ENCODE results near the gene CST7. TPM values are rescaled to one million over a fixed set of nuclear protein-coding genes. Genes with fewer than 3 reads are reported as not detected.

CST7 gene
- total RNA-seq, 1 donor from 2014 or later, result not detected

- no peak for DNase-seq (ENCODE audit: extremely low read depth, low read depth, low spot score)
Measured at GRCh38 chr20:24962510-24962909, 13.4 kb downstream of the CST7 start.

GRCh38 chr20:24963672-24964505 lies 14.8 kb downstream of the CST7 start:
- DNase-seq (ENCODE audit: extremely low read depth, low read depth, low spot score), result no peak

- no peak for DNase-seq (ENCODE audit: extremely low read depth, low read depth, low spot score)
Measured at GRCh38 chr20:24964506-24964840, 15.4 kb downstream of the CST7 start.

GRCh38 chr20:24965065-24965919 lies 16.2 kb downstream of the CST7 start:
- no peak for DNase-seq (ENCODE audit: extremely low read depth, low read depth, low spot score)

GRCh38 chr20:24966317-24967012 lies 17.4 kb downstream of the CST7 start:
- DNase-seq (ENCODE audit: extremely low read depth, low read depth, low spot score), result no peak

- no peak for DNase-seq (ENCODE audit: extremely low read depth, low read depth, low spot score)
Measured at GRCh38 chr20:24968278-24968800, 19.3 kb downstream of the CST7 start.

GRCh38 chr20:24969186-24970029 lies 20.3 kb downstream of the CST7 start:
- DNase-seq (ENCODE audit: extremely low read depth, low read depth, low spot score), result no peak

- DNase-seq (ENCODE audit: extremely low read depth, low read depth, low spot score), result no peak
Measured at GRCh38 chr20:24970030-24970553, 21.0 kb downstream of the CST7 start.

- DNase-seq (ENCODE audit: extremely low read depth, low read depth, low spot score), result no peak
Measured at GRCh38 chr20:24970754-24971153, 21.7 kb downstream of the CST7 start.

- no peak for DNase-seq (ENCODE audit: extremely low read depth, low read depth, low spot score)
Measured at GRCh38 chr20:24971376-24972101, 22.5 kb downstream of the CST7 start.

GRCh38 chr20:24972341-24972740 lies 23.3 kb downstream of the CST7 start:
- no peak for DNase-seq (ENCODE audit: extremely low read depth, low read depth, low spot score)

- DNase-seq (ENCODE audit: extremely low read depth, low read depth, low spot score), result no peak
Measured at GRCh38 chr20:24977336-24977735, 28.3 kb downstream of the CST7 start.

GRCh38 chr20:24977797-24978196 lies 28.7 kb downstream of the CST7 start:
- no peak for DNase-seq (ENCODE audit: extremely low read depth, low read depth, low spot score)

- DNase-seq (ENCODE audit: extremely low read depth, low read depth, low spot score), result no peak
Measured at GRCh38 chr20:24978513-24978912, 29.4 kb downstream of the CST7 start.

- no peak for DNase-seq (ENCODE audit: extremely low read depth, low read depth, low spot score)
Measured at GRCh38 chr20:24979036-24979960, 30.2 kb downstream of the CST7 start.

- DNase-seq (ENCODE audit: extremely low read depth, low read depth, low spot score), result no peak
Measured at GRCh38 chr20:24980291-24981053, 31.4 kb downstream of the CST7 start.

GRCh38 chr20:24981282-24981681 lies 32.2 kb downstream of the CST7 start:
- no peak for DNase-seq (ENCODE audit: extremely low read depth, low read depth, low spot score)
